HS-27A (cell line): ENCODE data around the gene TPRA1.

Experiments
- DNase-seq: peaks from one replicate; pipeline ENCODE4 v3.0.0-alpha.2; 2012; ENCODE audit warnings: low read depth, missing footprints

The TPRA1 gene

DNA sequence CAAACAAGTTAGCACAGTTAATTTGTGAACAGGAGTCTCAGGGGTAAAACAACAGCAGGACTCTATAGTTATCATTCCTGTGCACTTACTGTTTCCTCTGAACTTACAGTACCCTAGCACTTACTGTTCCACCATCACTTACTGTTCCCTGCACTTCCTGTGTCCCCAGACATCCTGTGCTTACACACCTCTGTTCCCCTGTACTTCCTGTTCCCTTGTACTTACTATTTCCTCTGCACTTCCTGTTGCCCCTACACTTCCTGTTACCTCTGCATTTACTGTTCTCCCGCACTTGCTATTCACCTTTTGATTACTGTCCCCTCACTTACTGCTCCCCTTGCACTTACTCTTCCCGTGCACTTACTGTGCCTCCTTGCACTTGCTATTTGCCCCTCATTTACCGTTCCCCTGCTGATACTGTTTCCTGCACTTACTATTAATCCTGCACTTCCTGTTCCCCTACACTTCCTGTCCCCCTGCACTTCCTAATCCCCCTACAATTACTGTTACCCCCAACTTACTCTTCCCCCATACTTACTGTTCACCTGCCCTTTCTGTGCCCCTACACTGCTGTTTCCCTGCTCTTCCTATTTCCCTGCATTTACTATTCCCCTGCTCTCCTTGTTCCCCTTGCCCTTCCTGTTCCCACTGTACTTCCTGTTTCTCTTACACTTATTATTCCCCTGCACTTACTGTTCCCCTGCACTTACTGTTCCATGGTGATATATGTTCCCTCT is 30.3 kb downstream of the TPRA1 start:
- DNase-seq, result no peak

DNA sequence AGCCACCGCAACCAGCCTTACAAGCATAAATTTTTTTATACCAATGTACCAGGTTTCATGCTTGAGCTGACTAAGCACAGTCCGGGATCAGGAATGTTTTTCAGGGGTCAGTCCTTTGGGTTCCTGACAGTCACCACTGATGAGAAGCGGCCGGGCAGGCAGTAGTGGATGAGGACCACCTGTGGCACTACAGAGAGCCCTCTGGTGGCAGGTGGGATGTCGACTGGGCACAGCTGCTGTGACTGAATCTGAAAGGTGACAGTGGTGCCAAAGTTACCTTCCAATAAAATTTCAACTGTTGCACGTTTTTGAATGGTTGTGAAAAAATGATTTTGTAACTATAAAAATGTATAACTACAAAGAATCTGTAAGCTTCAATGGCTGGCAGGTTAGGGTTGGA is 34.0 kb downstream of the TPRA1 start:
- DNase-seq, result no peak

DNA sequence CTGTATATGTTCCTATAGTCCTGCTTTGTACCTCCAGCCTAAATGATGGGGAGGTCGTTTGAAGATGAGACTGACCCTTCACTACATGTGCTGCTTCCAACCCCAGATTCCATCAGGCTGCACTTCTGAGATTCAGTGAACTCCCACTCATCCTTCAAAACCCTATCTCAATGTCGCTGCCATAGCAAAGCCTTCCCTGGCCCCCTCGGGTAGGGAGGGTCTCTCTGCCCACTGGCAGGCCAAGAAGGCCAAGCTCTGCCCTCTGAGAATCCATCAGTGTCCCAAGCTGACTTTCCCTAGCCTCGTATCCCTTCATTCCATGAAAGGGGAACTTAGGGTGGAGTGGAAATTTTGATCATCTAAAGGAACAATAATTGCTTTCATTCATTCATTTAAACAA is 35.4 kb downstream of the TPRA1 start:
- no peak for DNase-seq

DNA sequence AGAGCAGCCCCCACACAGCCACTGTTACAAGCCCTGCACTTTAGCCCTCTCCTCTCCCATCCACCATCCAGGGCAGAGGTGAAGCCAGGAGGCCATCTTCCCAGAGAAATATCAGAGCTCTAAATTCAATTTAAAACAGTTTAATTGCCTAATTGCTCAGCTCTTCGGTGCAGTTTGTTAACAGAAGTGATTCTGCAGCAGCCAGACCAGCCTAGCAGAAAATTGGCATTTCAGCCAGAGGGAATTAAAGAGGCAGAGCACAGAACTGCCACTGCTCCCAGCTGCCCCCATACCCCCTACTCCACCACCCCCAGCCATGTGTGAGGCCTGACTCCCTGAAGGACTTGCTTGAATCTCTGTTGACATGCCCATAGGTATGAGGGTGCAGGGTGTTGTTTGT is 38.5 kb downstream of the TPRA1 start:
- no peak for DNase-seq

DNA sequence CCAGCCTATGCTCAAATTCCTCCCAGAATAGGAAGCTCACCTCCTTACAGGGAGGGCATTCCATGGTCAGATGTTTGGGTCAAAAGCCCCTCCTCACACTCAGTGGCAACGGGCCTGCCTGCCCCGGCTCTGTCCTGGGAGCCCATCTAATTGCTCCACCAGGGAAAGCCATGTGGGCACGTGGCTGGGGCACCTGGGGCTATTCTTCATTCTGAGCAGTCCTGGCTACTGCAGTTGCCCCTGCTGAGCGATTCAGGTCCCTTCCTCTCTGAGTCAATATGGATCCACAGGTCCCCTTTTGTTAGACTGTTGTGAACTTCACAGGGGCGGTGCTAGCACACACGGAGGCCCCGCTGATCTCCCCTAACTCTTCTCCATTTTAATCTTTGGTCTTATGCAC is 39.4 kb downstream of the TPRA1 start:
- no peak for DNase-seq

DNA sequence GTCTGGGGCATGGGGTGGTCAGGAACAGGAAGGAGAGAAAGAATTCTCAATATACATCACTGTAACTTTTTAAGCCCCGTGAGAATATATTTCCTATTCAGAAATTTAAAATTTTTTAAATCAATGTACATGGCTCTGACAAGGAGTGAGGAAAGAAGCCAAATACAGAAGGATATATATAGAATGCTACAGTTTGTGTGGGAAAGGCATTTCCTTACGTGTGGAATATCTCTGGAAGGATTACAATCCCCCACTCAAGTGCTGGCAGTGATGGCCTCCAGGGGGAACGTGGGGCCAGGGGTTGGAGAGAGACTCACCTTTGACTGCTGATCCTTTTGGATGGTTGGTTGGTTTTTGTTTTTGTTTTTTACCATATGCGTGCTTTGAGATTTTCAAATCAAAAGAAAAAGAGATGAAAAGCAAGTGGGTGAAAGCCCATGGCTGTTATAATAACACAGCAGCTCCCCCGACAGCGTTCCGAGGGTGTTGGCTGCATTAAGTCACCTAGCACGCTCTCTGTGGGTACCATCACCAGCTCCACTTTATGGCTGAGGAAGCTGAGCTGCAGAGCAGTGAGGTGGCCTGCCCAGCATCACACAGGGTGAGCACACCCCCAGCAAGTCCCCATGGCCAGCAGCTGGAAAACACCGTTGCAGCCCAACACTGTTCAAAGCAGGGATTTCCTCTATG is 39.9 kb downstream of the TPRA1 start:
- no peak for DNase-seq

DNA sequence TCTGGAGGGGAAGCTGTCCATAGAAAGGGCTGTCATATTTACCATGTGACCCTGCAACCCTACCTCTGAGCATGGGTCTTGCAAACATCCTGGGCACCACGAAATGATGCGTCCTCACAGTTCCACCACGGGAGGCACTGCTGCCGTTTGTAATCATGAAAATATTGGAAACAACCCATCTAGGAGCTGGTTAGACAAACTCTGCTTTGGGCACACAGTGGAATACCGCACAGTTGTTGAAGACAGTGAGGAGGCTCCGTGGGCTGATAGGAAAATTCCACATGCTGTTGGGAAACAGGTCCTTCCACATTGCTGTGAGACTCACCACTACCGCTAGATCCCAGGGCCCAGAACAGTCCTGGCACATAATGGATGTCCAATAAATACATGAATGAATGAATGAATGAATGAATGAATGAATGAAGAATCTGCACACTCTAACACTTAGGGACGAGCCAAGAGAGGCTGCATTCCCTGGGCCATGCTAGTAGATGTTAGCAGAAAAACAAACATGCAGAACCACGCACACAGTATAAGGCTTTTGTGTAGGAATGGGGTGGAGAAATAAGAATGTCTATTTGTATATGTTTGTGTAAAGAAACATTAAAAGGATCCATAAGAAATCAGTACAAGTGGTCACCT is 40.6 kb downstream of the TPRA1 start:
- DNase-seq, result no peak

DNA sequence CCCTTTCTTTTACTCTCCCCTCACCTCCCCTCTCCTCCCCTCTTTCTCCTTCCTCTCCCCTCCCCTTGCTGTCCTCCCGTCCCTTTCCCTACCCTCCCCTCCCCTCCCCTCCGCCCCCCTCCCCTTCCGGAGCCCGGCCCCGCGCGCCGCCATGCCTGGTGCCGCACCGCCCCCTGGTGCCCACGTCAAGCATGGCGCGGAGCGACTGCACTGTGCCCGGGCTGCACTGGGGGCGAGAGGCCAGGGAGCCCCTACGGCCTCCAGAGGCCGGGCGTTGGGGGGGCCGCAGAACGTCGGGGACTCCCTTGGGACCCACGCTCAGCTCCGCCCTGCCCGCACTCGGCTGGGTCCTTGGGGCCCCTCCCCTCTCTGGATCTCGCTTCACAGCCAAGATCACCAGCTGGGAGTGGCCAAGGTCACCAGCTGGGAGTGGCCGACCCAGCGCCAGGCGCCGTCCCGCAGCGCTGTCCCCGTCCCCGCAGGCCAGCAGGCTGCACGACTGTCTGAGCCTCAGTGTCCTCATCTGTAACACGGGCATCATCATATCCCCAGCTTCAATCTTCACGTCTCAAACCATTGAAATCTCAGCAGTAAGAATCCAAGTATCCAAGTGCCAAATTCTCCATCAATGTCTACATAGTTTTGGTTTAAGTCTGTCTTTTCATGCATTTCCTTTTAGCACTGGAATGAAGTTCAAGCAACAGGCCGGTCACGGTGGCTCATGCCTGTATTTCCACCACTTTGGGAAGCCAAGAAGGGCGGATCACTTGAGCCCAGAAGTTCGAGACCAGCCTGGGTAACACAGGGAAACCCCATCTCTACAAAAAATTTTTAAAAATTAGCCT is 42.5 kb downstream of the TPRA1 start:
- peak; percentile 24 for DNase-seq

DNA sequence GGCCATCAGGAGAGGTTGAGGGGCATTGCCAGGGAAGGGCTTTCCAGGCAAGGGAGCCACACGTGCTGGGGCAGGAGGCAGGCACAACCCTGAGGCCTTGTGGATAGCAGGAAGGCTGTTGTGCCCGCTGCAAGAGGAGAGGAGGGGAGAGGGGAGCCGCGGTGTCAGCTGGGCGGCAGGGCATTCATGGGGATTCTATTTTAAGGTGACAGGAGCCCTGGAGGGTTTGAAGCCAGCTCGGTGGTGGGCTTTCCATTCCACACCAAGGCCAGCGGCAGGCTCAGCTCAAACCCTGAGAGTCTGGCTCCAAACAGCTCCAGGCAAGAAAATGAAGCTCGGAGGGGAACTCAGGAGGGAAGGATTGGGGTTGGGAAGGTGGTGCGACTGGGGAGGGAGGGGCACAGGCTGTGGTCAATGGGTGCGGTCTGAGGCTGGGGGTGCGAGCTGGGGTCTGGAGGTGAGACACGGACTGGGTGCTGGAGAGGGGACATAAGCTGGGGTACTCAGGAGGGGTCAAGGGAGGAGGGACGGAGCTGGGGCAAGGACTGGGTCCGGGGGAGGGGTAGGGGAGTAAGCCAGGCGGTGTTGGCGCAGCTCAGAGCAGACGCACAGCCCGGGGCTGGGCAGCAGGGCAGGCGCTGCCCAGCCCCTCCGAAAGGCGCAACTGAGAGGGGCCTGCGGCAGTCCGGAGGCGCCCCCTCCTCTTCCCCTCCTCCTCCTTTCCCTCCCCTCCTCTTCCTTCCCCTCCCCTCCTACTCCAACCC is 43.4 kb downstream of the TPRA1 start:
- DNase-seq, result no peak

DNA sequence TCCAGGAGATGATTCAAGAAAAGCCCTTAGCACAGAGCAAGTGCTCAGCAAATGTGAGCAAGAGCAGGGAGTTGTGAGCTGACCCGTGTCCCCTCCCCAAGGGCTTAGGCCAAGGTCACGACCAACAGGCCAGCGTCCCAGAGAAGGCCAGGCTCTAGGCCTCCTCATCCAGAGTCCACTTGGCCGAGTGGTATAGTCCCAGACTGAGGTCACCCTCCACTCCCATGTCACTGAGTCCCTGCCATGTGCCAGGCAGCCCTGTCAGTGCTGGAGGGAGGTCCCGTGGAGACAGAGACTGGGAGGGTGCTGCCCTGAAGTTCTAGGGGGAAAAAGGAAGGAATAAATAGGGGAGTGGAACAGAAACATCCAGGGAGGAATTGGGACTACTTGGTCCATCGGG is 44.0 kb downstream of the TPRA1 start:
- DNase-seq, result no peak

DNA sequence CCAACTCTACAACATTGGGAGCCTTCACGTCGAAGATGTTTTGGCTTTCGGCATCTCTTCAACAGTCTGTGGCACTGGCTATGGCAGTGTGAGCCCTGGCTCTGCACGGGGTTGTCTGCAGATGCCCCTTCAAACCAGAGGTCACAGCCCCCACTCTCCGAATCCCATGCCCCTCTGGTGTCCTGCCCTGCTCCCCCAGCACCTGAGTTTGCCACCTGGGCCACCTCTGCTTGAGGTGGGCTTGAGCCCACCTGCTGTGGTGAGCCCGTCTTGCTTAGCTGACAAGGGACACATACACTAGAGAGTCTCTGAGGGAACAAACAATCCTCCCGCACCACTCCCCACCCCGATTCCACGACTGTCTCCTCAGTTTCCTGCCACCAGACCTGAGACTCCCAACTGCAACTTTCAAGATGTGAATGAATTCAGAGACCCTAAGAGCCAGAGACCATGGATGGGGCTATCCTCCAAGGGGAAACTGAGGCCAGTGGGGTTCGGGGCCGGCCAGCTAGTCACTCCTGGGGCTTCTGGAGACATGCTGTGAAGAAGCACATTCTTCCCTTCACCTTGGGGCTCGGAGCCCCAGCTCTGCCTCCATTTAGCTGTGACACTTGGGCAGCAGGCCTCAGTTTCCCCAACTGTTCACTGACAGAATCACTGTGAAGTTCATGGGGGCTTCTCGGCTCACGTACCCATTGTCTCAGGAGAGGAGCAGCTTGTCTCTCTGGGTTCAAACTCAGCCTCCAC is 44.6 kb downstream of the TPRA1 start:
- DNase-seq, result no peak

DNA sequence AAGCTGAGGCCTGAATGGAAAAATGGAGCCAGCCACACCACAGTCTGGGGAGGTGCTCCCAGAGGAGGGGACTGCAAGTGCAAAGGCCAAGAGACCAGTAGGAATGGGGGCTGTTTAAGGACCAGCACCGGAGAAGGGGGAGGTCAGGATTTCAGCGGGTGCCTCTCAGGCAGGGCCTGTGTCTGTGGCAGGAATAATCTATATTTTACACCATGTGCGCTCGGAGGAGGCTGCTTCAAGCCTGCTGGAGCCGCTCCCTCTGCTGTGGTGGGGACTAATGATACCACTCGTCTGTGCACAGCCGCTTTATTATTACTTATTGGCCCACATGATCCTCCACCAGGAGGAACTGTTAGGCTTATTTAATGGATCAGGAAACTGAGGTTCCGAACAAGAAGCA is 45.3 kb downstream of the TPRA1 start:
- no peak for DNase-seq

DNA sequence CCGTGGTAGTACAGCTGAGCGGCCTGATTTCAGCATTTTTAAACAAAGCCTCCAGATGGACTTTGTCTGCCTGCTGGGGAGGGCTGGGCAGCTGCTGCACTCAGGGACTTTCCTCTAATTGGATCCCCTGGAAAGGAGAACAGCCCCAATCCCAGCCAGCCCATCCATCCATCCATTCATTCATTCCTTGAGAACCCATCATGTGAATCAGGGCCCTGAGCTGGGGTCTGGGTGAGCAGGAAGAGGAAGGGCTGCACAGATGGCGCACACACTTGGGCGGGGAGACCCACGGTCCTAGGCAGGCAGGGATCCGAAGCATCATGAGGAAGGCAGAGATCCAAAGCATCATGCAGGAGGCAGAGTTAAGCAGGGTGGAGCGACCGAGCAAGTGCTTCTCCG is 45.7 kb downstream of the TPRA1 start:
- no peak for DNase-seq

DNA sequence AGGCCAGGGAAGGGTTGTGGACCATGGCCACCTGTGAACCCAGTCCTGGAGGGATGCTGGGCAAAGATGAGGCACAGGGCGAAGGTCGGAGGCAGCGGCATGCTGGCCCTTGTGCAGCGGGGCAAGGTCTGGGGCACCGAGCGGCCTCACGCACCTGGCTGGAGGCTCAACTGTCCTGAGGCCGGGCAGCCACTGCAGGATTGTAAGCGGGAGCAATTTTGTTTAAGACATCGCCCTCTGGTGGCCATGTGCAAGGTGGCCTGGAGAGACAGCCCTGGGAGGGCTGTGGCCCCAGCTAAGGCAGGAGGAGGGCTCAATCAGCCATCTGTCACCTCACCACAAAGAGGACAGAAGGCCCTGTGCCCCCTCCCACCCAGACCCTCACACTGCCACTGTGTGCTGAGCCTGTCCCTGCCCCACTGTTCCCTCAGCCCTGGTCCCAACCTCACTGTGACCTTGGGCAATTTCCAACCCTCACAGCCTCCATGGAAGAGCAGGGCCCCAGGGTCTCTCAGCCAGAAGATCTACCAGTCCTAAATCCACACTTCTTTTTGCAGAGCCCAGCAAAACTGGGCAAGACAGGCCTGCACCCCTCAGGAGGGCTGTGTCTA is 46.2 kb downstream of the TPRA1 start:
- peak; percentile 39 for DNase-seq

DNA sequence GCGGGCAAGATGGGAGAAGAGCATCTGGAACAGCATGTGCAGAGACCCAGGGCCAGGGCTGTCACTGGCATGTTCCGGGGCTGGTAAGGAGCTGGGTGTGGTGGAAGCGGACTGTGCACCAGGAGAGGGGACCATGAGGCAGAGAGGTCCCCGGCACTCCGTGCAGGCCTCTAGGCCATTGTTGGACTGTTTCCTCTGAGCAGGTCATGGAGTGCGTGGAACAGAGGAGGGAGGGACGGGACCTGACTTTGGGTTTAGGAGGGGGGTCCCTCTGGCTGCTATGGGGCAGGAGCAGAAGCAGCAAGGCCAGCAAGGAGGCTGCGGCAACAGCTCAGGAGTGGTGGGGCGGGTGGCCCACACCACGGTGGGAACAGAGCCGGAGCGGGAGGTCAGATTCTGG is 47.1 kb downstream of the TPRA1 start:
- no peak for DNase-seq

DNA sequence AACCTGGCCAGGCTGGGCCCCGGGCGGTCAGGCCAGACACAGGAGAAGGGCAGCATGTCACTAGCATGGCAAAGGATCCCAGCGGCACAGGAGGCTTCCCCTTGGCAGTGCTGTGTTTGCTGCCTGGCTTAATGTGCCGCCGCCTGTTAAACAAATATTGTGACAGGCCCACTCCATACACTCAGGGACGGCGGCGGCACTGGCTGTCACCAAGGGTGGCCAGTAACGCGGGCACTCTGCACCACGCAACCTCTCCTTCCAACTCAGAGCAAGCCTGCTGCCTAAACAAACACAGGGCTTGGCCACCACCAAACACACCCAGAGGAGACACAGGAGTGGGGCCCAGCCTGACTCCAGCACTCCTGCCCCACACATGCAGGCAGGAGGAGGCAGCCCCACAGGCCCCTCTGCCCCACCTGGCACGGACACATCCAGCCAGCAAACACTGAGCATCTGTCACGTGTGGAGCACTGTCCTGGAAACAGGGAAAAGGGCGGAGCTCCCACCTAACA is 48.0 kb downstream of the TPRA1 start:
- DNase-seq, result no peak

DNA sequence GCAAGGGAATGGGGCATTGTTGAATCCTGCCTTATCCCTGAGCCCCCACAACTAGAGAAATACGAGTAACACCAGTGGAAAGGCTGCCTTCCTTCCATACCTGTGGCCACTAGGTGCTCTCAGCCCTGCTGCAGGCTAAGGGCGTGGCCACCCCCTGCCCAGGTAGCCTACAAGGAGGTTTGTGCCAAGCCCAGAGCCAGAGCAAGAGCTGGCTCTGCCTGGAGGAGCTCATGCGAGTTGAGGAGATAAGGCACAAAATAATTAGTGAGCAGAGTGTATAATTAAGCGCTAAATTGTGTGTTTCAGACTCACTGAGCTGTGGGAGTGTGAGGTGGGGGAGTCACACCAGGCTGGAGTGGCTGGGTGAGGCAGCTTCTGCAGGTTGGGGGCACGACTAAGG is 49.2 kb downstream of the TPRA1 start:
- DNase-seq, result no peak

DNA sequence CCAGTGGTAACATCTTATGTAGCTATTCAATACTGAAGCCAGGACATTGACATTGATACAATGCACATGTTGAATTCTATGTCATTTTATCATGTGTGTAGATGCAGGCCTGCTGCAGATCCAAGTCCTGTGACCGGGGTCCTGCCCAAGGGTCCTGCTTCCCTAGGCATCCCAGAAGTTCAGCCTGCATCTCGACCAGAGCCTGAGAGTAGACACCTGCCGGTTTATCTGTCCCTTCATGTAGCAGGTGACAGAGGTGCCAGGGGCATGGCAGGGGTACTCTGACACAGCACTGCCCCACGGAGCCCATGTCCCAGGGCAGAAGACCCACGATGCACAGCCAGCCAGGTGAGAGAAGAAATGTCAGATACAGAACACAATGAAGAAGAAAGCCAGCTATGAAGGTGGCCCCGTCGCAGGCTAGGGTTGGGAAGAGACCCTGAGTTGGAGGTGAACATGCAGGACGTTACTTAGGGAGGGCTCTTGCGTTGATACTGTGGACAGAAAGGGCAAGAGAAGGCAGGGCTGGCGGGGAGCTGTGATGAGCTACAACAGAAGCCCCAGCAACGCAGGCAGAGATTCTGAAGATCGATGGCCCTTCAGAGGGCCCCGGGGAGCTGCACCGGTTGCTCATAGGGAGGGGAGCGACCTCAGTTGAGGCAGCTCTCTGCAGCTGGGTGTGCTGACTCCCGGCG is 51.0 kb downstream of the TPRA1 start:
- no peak for DNase-seq

DNA sequence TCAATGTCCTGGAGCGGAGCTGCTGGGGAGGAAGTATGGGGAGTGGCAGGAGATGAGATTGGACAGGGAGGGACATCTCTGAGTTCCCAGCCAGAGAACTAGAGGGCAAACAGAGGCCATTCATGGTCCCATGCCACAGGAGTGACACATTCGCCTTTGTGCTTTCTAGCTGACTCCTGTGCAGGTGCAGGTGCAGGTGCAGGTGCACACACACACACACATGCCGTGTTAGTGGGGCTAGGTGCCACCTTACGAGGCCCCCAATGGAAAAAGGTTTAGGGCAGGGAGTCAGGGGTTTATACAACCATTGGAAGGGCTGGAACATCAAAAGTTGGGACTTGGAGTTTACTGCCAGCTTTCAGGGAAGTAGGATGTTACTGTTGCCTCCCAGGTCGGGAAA is 52.0 kb downstream of the TPRA1 start:
- DNase-seq, result no peak
